Type B pancreatic cell (in vitro differentiated cells): Measurements from ENCODE around the gene ART5. TPM values are rescaled to one million over a fixed set of nuclear protein-coding genes. Genes with fewer than 3 reads are reported as not detected.

Source experiments
- DNase-seq: peaks from one replicate; pipeline ENCODE4 v3.0.0; 2021; ENCODE audit warnings: mixed read lengths; ENCODE audit not compliant: unreplicated experiment; ENCODE audit errors: extremely low spot score
- H3K27ac Mint-ChIP-seq: 2 replicates; pipeline ENCODE4 v1.8.0; 2021; ENCODE audit warnings: mild to moderate bottlenecking, mixed read lengths
- H3K27me3 Mint-ChIP-seq: 2 replicates; pipeline ENCODE4 v1.8.0; 2021; ENCODE audit warnings: mixed read lengths
- H3K36me3 Mint-ChIP-seq: 2 replicates; pipeline ENCODE4 v1.8.0; 2021; ENCODE audit warnings: mixed read lengths
- H3K4me1 Mint-ChIP-seq: one replicate; pipeline ENCODE4 v1.8.0; 2021; ENCODE audit warnings: mixed read lengths; ENCODE audit not compliant: unreplicated experiment
- H3K4me3 Mint-ChIP-seq: 2 replicates; pipeline ENCODE4 v1.8.0; 2021; ENCODE audit warnings: mild to moderate bottlenecking, mixed read lengths
- H3K9me3 Mint-ChIP-seq: 2 replicates; pipeline ENCODE4 v1.8.0; 2021; ENCODE audit warnings: mixed read lengths
- total RNA-seq: library from RNA; stranded (reverse); gene quantifications from 2 replicates; pipeline ENCODE4 v1.2.1, GENCODE V29; 2021; ENCODE audit warnings: low replicate concordance
- TF ChIP-seq, protein P1 (sequence below): fragments of 200-600 bp; sonication (generic); conservative IDR thresholded peaks from 2 replicates; pipeline ENCODE4 v1.5.0; 2021; ENCODE audit warnings: antibody characterized with exemption, mild to moderate bottlenecking

The ART5 gene
- total RNA-seq, 1 donor from 2014 or later = 3.8 TPM

DNA sequence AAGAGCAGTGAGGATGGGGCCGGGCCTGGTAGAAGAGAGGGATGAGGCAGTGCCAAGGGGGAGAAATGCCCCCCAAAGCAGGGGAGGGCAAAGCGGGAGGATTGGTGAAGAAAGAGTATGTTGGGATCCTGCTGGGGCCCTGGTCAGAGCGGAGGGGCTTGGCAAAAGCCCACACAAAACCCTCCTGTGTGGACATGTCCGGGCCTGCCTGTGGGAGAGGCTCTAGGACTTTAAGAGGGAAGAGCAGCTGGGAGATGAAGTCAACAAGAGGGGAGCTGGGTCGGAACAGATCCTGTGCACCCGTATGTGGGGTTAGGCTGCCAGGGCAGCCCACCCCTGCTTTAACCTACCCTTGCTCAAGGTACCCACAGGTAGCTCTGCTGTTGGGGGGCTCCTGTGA lies 25.8 kb downstream of the ART5 start:
- Mint-ChIP-seq H3K36me3 (no peaks in the 10 kb centered on the region), H3K27me3 (peaks cover 7% of the 10 kb centered on the region), H3K27ac (peak overlapping the region; percentile 49), H3K4me3 (no peak overlapping the region), H3K4me1 (peaks cover 16% of the 10 kb centered on the region), H3K9me3 (peaks cover 3% of the 10 kb centered on the region)
- DNase-seq = no peak
- TF ChIP-seq, protein P1, sequence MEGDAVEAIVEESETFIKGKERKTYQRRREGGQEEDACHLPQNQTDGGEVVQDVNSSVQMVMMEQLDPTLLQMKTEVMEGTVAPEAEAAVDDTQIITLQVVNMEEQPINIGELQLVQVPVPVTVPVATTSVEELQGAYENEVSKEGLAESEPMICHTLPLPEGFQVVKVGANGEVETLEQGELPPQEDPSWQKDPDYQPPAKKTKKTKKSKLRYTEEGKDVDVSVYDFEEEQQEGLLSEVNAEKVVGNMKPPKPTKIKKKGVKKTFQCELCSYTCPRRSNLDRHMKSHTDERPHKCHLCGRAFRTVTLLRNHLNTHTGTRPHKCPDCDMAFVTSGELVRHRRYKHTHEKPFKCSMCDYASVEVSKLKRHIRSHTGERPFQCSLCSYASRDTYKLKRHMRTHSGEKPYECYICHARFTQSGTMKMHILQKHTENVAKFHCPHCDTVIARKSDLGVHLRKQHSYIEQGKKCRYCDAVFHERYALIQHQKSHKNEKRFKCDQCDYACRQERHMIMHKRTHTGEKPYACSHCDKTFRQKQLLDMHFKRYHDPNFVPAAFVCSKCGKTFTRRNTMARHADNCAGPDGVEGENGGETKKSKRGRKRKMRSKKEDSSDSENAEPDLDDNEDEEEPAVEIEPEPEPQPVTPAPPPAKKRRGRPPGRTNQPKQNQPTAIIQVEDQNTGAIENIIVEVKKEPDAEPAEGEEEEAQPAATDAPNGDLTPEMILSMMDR = no peak

DNA sequence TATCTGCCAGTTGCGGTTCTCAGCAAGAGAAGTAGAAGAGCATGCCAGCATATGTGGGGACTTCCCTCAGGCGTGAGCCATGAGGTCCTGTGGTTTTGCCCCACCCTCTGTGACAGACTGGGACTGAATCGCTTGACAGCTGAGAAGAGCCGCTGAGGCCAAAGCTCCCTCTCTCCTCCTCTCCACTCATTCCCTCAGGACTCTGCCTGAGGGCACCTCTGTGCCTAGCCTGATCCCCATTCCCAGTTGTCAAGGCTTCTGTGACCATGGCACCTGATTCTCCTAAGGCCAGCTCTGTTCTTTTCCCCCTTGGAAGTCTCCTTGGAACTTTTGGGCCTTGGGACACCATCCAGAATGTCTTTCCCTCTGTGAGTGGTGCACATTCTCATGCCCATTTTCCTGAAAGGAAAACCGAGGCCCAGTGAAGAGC lies 27.0 kb downstream of the ART5 start:
- TF ChIP-seq, protein P1 = no peak
- Mint-ChIP-seq H3K4me3 (no peak overlapping the region), H3K27ac (no peak overlapping the region), H3K27me3 (peaks cover 7% of the 10 kb centered on the region), H3K4me1 (peaks cover 16% of the 10 kb centered on the region), H3K9me3 (peaks cover 3% of the 10 kb centered on the region), H3K36me3 (no peaks in the 10 kb centered on the region)
- DNase-seq = no peak

DNA sequence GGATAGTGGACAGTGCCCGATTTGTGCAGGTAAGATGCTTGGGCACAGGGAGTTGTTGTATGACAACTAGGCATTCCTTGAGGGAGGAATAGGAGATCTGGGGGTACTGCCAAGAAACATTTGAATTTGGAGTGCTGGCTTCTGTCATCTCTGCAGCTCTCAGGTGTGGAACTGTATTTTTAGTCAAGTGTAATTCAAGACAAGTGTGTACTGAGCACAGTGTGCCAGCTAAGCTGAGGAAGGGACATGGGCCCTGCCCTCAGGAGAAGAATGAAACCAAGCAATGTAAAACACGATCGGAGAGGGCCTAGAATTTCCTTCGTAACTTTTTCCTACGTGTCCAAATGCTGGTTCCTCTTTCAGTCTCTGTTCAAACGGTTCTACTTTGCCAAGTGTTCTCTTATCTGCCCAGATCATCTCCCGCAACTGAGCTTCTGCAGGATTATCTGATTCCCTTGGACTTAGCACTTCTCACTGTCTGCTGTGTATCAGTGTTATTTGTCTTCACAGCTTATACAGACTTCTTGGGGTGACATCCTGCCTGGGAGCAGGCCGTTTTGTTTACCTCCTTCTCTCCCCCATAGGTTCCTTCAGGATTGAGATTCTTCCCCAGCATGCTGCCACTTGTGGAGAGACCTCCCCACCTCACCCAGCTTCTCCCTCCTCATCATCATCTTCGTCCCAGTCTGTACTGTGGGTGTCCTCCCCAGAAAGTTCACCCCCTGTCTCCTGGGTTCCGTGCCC lies 27.6 kb downstream of the ART5 start:
- H3K4me1 Mint-ChIP-seq = peaks cover 16% of the 10 kb centered on the region
- H3K4me3 Mint-ChIP-seq = no peak overlapping the region
- H3K27ac Mint-ChIP-seq = no peak overlapping the region
- peaks cover 7% of the 10 kb centered on the region for H3K27me3 Mint-ChIP-seq
- TF ChIP-seq, protein P1 = no peak
- DNase-seq = no peak
- H3K9me3 Mint-ChIP-seq = peaks cover 3% of the 10 kb centered on the region
- no peaks in the 10 kb centered on the region for H3K36me3 Mint-ChIP-seq

DNA sequence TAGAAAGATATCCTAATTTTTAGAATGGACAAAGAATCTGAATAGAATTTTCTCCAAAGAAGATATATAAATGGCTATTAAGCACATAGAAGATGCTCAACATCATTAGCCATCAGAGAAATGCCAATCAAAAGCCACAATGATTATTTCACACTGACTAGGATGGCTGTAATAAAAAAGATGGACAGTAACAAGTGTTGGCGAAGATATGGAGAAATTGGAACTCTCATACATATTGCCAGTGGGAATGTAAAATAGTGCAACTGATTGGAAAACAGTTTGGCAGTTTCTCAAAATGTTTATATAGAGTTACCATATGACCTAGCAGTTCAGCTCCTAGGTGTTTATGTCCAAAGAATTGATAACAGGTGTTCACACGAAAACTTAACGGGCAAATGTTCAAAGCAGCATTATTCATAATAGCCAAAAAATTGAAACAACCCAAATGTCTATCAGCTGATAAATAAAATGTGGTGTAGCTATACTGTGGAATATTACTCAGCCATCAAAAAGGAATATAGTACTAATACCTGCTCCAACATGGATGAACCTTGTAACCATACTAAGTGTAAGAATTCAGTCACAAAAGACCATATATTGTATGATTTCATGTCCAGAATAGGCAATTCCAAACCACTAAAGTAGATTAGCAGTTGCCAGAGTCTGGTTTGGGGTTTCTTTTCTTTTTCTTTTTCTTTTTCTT lies 29.7 kb downstream of the ART5 start:
- H3K4me3 Mint-ChIP-seq = no peak overlapping the region
- peaks cover 3% of the 10 kb centered on the region for H3K9me3 Mint-ChIP-seq
- TF ChIP-seq, protein P1 = no peak
- H3K4me1 Mint-ChIP-seq = peaks cover 10% of the 10 kb centered on the region
- H3K27ac Mint-ChIP-seq = no peak overlapping the region
- H3K36me3 Mint-ChIP-seq = no peaks in the 10 kb centered on the region
- DNase-seq = no peak
- H3K27me3 Mint-ChIP-seq = peaks cover 7% of the 10 kb centered on the region

DNA sequence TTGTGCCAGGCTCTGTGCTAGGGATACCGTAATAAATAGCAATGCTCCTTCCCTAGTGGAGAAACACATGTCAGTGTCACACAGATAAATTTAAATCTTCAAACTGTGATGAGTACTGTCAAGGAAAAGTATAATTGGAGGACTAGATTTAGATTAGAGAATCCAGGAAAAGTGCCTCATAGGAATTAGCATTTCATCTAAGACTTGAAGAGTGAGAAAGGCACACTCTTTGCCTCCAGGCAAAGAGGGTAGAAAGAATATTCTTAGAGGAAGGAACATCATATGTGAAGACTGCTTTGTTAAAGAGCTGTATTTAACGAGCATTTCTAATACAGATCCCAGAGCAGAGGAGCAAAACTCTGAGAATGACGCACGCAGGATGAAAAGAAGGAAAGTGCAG lies 30.9 kb downstream of the ART5 start:
- Mint-ChIP-seq H3K4me3 (no peak overlapping the region), H3K27ac (no peak overlapping the region), H3K27me3 (peaks cover 7% of the 10 kb centered on the region), H3K4me1 (peaks cover 6% of the 10 kb centered on the region), H3K36me3 (no peaks in the 10 kb centered on the region), H3K9me3 (peaks cover 3% of the 10 kb centered on the region)
- no peak for DNase-seq
- TF ChIP-seq, protein P1 = no peak
